Esophagus squamous epithelium (tissue), 5 donors: Measurements from ENCODE around the gene TNFSF10. TPM values are rescaled to one million over a fixed set of nuclear protein-coding genes. Genes with fewer than 3 reads are reported as not detected.

Experiments used
- DNase-seq: peaks from one replicate; lab custom pipeline; 2025; lab: John Stamatoyannopoulos, UW
- H3K27ac ChIP-seq, 4 donors: fragments of 200-600 bp; sonication (generic); one replicate each; pipeline ENCODE4 v1.5.1; 2016 to 2019; ENCODE audit warnings: mild to moderate bottlenecking in 1 of 4
- H3K27me3 ChIP-seq, 4 donors: fragments of 200-600 bp; sonication (generic); 1 replicate in 3 of 4; 2 replicates in 1 of 4; pipeline versions ENCODE4 v1.5.1 to v1.6.0; 2017 to 2021; ENCODE audit warnings: antibody characterized with exemption in 1 of 4
- H3K36me3 ChIP-seq, 3 donors: fragments of 200-600 bp; sonication (generic); one replicate each; pipeline ENCODE4 v1.5.1; 2016 to 2019
- H3K4me1 ChIP-seq, 3 donors: fragments of 200-600 bp; sonication (generic); one replicate each; pipeline ENCODE4 v1.5.1; 2017 to 2019
- H3K4me3 ChIP-seq, 4 donors: fragments of 200-600 bp; sonication (generic); 1 replicate in 3 of 4; 2 replicates in 1 of 4; pipeline ENCODE4 v1.5.1; 2016 to 2019; ENCODE audit warnings: mild to moderate bottlenecking in 2 of 4, moderate library complexity in 1 of 4
- H3K9me3 ChIP-seq, 3 donors: fragments of 200-600 bp; sonication (generic); one replicate each; pipeline ENCODE4 v1.5.1; 2016 to 2019
- POLR2A ChIP-seq, 4 donors: fragments of 450-650 bp; IDR thresholded peaks; one replicate each; pipeline ENCODE4 v1.6.1; 2017; ENCODE audit warnings: antibody characterized with exemption in 4 of 4, mild to moderate bottlenecking in 4 of 4, moderate library complexity in 3 of 4
- WGBS, 2 donors: methylation state at CpG; one replicate each; pipeline ENCODE4 v1.1.5; 2018; 5-methylcytosine and 5-hydroxymethylcytosine counted together
- intact Hi-C: fragments of 100-400 bp; cut with DNase I; formaldehyde crosslinking; loops from one replicate; pipeline ENCODE4 v1.15.0; 2022
- total RNA-seq, 4 donors: library from RNA; depleted of rRNA; stranded (reverse); fragments of >200 nt; gene quantifications; one replicate each; pipeline ENCODE4 v1.1.0, GENCODE V29; 2016
- TF ChIP-seq, protein P1 (sequence below), 6 experiments: fragments of 450-650 bp in 4 of 6; fragments of 200-600 bp in 2 of 6; sonication (generic) in 2 of 6; IDR thresholded peaks; one replicate each; pipeline ENCODE4 v1.5.1; 2016 to 2019; ENCODE audit warnings: antibody characterized with exemption in 6 of 6, mild to moderate bottlenecking in 4 of 6, moderate library complexity in 4 of 6
- donor health status: DM: yes; HTN: yes; CAD: no.

The TNFSF10 gene
- total RNA-seq, 4 donors from 2014 or later = 61.7 to 128 (median 83.8) TPM

- no peak overlapping the region for H3K27ac ChIP-seq
- no peak overlapping the region for H3K4me3 ChIP-seq
- H3K4me1 ChIP-seq = peaks cover 0 to 24% (median 0%) of the 10 kb centered on the region in 3 donors
- intact Hi-C loops = no loop called here
- no peaks in the 10 kb centered on the region for H3K27me3 ChIP-seq
- no peaks in the 10 kb centered on the region for H3K36me3 ChIP-seq
- H3K9me3 ChIP-seq = no peaks in the 10 kb centered on the region
- no peak for DNase-seq
- TF ChIP-seq, protein P1, sequence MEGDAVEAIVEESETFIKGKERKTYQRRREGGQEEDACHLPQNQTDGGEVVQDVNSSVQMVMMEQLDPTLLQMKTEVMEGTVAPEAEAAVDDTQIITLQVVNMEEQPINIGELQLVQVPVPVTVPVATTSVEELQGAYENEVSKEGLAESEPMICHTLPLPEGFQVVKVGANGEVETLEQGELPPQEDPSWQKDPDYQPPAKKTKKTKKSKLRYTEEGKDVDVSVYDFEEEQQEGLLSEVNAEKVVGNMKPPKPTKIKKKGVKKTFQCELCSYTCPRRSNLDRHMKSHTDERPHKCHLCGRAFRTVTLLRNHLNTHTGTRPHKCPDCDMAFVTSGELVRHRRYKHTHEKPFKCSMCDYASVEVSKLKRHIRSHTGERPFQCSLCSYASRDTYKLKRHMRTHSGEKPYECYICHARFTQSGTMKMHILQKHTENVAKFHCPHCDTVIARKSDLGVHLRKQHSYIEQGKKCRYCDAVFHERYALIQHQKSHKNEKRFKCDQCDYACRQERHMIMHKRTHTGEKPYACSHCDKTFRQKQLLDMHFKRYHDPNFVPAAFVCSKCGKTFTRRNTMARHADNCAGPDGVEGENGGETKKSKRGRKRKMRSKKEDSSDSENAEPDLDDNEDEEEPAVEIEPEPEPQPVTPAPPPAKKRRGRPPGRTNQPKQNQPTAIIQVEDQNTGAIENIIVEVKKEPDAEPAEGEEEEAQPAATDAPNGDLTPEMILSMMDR (IDR thresholded peaks at IDR 0.05) = no peak
- TF ChIP-seq POLR2A (IDR thresholded peaks at IDR 0.05) = no peak
- WGBS, 2 donors = 68 to 73% methylated on average over 1 of the region's 1 CpG
Observed at GRCh38 chr3:172470588-172470987, 52.6 kb downstream of the TNFSF10 start.

DNA sequence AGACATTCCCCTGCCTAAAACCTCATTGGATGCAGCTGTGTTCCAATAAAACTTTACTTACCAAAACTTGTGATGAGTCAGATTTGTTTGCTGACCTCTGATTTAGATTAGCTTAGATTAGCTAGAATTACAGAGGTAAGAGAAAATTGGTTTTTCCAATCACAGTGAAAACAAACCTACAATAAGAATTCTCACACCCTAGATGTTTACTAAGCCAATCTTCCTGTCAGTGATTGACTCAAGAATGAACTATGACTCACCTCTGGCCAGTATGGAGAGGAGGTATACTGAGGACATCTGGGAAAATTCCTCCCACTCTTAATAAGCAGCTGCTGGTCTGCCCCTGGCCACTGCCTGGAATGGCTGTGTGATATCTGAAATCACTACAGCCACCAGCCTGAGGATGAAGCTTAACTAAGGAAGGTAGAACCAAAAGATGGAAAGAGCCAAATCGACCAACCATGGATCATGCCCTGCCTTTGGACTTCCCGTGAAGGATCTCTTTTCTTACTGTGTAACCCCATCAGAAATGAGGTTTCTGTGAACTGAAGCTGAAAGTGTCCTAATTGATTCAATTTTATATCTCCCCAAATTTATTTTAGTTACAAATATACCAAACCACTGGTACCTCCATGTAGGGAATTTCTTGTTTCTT lies 55.9 kb downstream of the TNFSF10 start:
- Histone ChIP-seq H3K36me3 (no peaks in the 10 kb centered on the region), H3K9me3 (no peaks in the 10 kb centered on the region), H3K4me3 (no peak overlapping the region), H3K4me1 (peaks cover 0 to 24% (median 0%) of the 10 kb centered on the region in 3 donors), H3K27me3 (no peaks in the 10 kb centered on the region), H3K27ac (peak overlapping the region in 3 of 4 donors; percentile 8 to 40 (median 23))
- TF ChIP-seq, protein P1 (IDR thresholded peaks at IDR 0.05) = no peak
- no peak for TF ChIP-seq POLR2A (IDR thresholded peaks at IDR 0.05)
- DNase-seq = no peak
- intact Hi-C loops = no loop called here
- 71 to 87% methylated on average over 2 of the region's 2 CpGs for WGBS, 2 donors

GRCh38 chr3:172466553-172467130 lies 56.6 kb downstream of the TNFSF10 start:
- 72 to 91% methylated on average over 4 of the region's 4 CpGs for WGBS, 2 donors
- TF ChIP-seq, protein P1 (IDR thresholded peaks at IDR 0.05) = no peak
- no peak for TF ChIP-seq POLR2A (IDR thresholded peaks at IDR 0.05)
- H3K27ac ChIP-seq = peak overlapping the region in 3 of 4 donors; percentile 8 to 40 (median 23)

GRCh38 chr3:172465281-172465680 lies 57.9 kb downstream of the TNFSF10 start:
- no peak overlapping the region for H3K4me3 ChIP-seq
- H3K27ac ChIP-seq = no peak overlapping the region
- no peak for DNase-seq
- H3K36me3 ChIP-seq = no peaks in the 10 kb centered on the region
- intact Hi-C loops = no loop called here
- TF ChIP-seq POLR2A (IDR thresholded peaks at IDR 0.05) = no peak
- TF ChIP-seq, protein P1 (IDR thresholded peaks at IDR 0.05) = no peak
- no peaks in the 10 kb centered on the region for H3K27me3 ChIP-seq
- H3K4me1 ChIP-seq = peaks cover 0 to 24% (median 0%) of the 10 kb centered on the region in 3 donors
- H3K9me3 ChIP-seq = no peaks in the 10 kb centered on the region

More at GRCh38 chr3:172466553-172467130, 56.6 kb downstream of the TNFSF10 start:
- intact Hi-C loops = no loop called here
- H3K36me3 ChIP-seq = no peaks in the 10 kb centered on the region
- no peaks in the 10 kb centered on the region for H3K27me3 ChIP-seq
- DNase-seq = no peak
- peaks cover 0 to 24% (median 0%) of the 10 kb centered on the region in 3 donors for H3K4me1 ChIP-seq
- H3K4me3 ChIP-seq = no peak overlapping the region
- H3K9me3 ChIP-seq = no peaks in the 10 kb centered on the region

DNA sequence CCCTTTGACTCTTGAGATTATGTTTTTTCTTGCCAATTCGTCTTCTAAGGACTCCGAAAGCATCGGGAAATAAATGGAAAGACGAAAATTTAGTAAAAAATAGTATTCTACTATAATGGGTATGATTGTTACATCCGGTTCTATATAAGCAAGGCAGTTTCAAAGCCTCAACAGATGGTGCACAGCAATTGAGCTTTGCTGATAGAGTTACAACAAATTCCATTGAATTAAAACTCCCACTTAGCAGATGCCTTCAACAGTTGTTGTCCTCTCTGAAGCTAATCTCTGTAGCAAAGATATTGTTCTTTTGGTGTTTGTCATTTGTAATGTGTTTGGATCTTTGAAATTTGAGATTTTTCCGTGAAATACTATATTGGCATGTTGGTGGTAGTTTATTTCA lies 58.9 kb downstream of the TNFSF10 start:
- Histone ChIP-seq H3K27me3 (no peaks in the 10 kb centered on the region), H3K27ac (no peak overlapping the region), H3K4me3 (no peak overlapping the region), H3K4me1 (peaks cover 0 to 24% (median 0%) of the 10 kb centered on the region in 3 donors), H3K36me3 (no peaks in the 10 kb centered on the region), H3K9me3 (no peaks in the 10 kb centered on the region)
- 86 to 89% methylated on average over 6 of the region's 6 CpGs for WGBS, 2 donors
- no peak for DNase-seq
- intact Hi-C loops = no loop called here
- TF ChIP-seq, protein P1 (IDR thresholded peaks at IDR 0.05) = no peak
- no peak for TF ChIP-seq POLR2A (IDR thresholded peaks at IDR 0.05)
